ENCODE data around the gene KCNIP1.

DNA sequence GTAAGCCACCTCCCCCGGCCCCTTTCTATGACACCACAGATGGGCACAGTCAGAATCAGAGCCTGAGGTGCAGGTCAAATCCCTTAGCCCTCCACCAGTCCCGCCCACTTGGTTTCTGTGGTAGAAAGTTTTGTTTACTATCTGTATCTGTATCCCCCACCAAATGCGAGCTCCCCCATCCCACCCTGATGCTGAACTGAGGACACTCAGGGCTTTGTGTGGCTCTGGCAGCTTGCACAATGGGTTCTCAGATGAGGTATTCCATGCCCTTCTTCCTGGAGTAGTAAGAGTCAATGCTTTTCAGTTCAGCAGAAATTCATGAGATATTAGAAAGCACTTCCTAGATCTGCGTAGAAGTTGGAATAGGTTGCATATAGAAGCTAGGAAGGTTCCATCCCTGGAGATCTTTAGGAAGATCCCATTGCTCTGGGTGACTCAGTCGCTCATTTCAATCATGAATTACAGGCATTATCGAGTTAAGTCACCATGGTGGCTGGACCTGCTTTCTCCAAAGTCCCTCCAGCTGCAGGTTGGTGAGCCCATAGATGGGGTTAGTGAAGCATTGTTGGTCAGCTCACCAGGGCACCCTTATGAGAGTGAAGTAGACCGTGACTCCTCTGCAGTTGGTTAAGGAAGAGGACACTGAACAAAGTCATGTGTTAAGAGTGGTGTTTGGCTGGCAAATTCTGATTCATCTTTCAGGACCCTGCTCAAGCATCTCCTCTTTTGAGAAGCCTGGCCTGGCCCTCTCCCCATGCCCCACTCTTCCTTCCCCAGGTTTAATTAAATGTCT lies 10.6 kb upstream of the KCNIP1 start:
- TF ChIP-seq, protein P1, sequence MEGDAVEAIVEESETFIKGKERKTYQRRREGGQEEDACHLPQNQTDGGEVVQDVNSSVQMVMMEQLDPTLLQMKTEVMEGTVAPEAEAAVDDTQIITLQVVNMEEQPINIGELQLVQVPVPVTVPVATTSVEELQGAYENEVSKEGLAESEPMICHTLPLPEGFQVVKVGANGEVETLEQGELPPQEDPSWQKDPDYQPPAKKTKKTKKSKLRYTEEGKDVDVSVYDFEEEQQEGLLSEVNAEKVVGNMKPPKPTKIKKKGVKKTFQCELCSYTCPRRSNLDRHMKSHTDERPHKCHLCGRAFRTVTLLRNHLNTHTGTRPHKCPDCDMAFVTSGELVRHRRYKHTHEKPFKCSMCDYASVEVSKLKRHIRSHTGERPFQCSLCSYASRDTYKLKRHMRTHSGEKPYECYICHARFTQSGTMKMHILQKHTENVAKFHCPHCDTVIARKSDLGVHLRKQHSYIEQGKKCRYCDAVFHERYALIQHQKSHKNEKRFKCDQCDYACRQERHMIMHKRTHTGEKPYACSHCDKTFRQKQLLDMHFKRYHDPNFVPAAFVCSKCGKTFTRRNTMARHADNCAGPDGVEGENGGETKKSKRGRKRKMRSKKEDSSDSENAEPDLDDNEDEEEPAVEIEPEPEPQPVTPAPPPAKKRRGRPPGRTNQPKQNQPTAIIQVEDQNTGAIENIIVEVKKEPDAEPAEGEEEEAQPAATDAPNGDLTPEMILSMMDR (IDR thresholded peaks at IDR 0.05; ENCODE audit: insufficient read depth, low read length) = no peak
- no peak for TF ChIP-seq POLR2AphosphoS5 (IDR thresholded peaks at IDR 0.05; ENCODE audit: low read depth)

Data from HL-60 (cell line).